Measurements from ENCODE around the gene PPP1R14C.

DNA sequence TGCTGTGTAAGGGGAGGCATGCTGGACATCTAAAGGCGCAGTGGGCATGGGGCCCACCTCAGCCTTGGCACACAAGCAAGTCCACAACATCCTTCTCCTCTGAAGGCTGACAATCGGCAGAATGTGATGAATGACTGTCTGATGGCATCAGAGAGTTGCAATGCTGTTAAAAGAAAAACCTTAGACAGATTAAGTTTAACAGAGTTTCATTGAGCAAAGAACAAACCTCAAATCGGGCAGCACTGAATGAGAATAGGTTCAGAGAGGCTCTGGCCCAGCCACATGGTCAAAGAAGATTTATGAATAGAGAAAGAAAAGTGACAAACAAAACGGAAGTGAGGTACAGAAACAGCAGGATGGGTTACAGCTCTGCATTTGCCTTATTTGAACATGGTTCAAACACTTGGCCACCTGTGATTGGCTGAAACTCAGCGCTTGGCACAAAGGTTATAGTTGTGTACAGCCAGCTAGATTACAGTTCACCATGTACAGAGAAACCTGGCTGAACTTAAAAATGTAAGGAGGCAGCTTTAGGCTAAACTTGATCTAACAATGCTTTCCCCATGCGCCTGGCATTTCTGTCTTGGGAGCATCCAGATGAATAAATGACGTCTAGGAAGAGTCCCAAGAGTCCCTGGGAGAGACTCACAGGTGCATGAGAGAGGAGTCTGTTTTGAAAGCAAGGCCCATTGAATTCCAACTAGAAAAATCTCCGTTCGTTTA is 127.6 kb downstream of the PPP1R14C start:
- TF ChIP-seq, protein P1, sequence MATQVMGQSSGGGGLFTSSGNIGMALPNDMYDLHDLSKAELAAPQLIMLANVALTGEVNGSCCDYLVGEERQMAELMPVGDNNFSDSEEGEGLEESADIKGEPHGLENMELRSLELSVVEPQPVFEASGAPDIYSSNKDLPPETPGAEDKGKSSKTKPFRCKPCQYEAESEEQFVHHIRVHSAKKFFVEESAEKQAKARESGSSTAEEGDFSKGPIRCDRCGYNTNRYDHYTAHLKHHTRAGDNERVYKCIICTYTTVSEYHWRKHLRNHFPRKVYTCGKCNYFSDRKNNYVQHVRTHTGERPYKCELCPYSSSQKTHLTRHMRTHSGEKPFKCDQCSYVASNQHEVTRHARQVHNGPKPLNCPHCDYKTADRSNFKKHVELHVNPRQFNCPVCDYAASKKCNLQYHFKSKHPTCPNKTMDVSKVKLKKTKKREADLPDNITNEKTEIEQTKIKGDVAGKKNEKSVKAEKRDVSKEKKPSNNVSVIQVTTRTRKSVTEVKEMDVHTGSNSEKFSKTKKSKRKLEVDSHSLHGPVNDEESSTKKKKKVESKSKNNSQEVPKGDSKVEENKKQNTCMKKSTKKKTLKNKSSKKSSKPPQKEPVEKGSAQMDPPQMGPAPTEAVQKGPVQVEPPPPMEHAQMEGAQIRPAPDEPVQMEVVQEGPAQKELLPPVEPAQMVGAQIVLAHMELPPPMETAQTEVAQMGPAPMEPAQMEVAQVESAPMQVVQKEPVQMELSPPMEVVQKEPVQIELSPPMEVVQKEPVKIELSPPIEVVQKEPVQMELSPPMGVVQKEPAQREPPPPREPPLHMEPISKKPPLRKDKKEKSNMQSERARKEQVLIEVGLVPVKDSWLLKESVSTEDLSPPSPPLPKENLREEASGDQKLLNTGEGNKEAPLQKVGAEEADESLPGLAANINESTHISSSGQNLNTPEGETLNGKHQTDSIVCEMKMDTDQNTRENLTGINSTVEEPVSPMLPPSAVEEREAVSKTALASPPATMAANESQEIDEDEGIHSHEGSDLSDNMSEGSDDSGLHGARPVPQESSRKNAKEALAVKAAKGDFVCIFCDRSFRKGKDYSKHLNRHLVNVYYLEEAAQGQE (IDR thresholded peaks at IDR 0.05; ENCODE audit: low read depth): no peak
- TF ChIP-seq EGR1 (IDR thresholded peaks at IDR 0.05) (no peak), CEBPB (IDR thresholded peaks at IDR 0.05) (no peak), TAF1 (IDR thresholded peaks at IDR 0.05; ENCODE audit: low read depth) (no peak), EP300 (IDR thresholded peaks at IDR 0.05; ENCODE audit: borderline replicate concordance) (no peak), ZBTB7A (IDR thresholded peaks at IDR 0.05; ENCODE audit: low read depth) (no peak)
- TF ChIP-seq, protein P2, sequence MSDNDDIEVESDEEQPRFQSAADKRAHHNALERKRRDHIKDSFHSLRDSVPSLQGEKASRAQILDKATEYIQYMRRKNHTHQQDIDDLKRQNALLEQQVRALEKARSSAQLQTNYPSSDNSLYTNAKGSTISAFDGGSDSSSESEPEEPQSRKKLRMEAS (IDR thresholded peaks at IDR 0.05): no peak

All from Ishikawa (cell line).